SU-DHL-6 (cell line): ENCODE results near the gene NAV3.

Source experiments
- EZH2phosphoT487 ChIP-seq: fragments of 200-600 bp; sonication (generic), shearing (Covaris generic); conservative IDR thresholded peaks from 2 replicates; pipeline ENCODE4 v1.6.1; 2018; ENCODE audit warnings: mild to moderate bottlenecking, antibody characterized with exemption, low read length, moderate library complexity, mixed read lengths
- TF ChIP-seq, protein P1 (sequence below): fragments of 200-600 bp; sonication (generic); IDR thresholded peaks from one replicate; pipeline ENCODE4 v1.5.1; 2017; ENCODE audit warnings: antibody characterized with exemption, mild to moderate bottlenecking, low read length, moderate library complexity; ENCODE audit not compliant: insufficient read depth, poor library complexity, severe bottlenecking

DNA sequence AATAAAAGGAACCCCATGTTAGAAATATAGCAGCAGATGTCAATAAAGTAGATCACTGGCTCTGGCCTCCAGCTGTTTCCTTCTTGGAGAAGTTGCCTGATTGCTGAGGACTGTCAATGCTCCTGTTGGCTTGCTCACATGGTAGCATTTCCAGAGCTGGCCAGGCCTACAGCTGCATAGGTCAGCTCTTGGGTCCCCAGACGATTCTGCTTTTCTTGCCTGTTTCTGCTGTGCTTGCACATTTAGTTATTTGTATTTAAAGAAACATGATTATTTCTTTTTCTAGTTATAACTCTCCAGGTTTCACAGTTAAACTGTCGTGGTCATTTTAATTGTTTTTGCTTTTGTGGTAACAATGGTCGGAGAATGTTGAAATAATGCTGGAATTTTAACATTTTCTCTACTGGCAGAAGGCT lies 7.2 kb downstream of the NAV3 start:
- TF ChIP-seq, protein P1, sequence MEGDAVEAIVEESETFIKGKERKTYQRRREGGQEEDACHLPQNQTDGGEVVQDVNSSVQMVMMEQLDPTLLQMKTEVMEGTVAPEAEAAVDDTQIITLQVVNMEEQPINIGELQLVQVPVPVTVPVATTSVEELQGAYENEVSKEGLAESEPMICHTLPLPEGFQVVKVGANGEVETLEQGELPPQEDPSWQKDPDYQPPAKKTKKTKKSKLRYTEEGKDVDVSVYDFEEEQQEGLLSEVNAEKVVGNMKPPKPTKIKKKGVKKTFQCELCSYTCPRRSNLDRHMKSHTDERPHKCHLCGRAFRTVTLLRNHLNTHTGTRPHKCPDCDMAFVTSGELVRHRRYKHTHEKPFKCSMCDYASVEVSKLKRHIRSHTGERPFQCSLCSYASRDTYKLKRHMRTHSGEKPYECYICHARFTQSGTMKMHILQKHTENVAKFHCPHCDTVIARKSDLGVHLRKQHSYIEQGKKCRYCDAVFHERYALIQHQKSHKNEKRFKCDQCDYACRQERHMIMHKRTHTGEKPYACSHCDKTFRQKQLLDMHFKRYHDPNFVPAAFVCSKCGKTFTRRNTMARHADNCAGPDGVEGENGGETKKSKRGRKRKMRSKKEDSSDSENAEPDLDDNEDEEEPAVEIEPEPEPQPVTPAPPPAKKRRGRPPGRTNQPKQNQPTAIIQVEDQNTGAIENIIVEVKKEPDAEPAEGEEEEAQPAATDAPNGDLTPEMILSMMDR: no peak
- TF ChIP-seq EZH2phosphoT487: no peak
